IPS DF 4.7 (cell line): ENCODE measurements around the gene ADAP2.
"Not testable (repeated sequence)": the region's sequence is repeated elsewhere in the genome, so short reads cannot be mapped to it uniquely, and the experiment has no call there.

Experiments used
- DNase-seq: peaks from one replicate; pipeline ENCODE4 v3.0.0-alpha.2; 2013; ENCODE audit warnings: low spot score; ENCODE audit errors: extremely low read depth

Gene ADAP2

GRCh38 chr17:30929861-30930260 lies 8.1 kb downstream of the ADAP2 start:
- not testable (repeated sequence) for DNase-seq

GRCh38 chr17:30930495-30930894 lies 8.8 kb downstream of the ADAP2 start:
- no peak for DNase-seq

- not testable (repeated sequence) for DNase-seq
These were observed 9.8 kb downstream of the ADAP2 start for GRCh38 chr17:30931582-30931981.

GRCh38 chr17:30933966-30934365 lies 12.2 kb downstream of the ADAP2 start:
- no peak for DNase-seq

- DNase-seq, result no peak
These were observed 17.4 kb downstream of the ADAP2 start for GRCh38 chr17:30939051-30939689.

- no peak for DNase-seq
These were observed 20.7 kb downstream of the ADAP2 start for GRCh38 chr17:30942308-30943079.

- no peak for DNase-seq
These were observed 26.1 kb downstream of the ADAP2 start for GRCh38 chr17:30947796-30948195.

- DNase-seq, result no peak
These were observed 28.4 kb downstream of the ADAP2 start for GRCh38 chr17:30950189-30950588.

- DNase-seq, result no peak
These were observed 29.1 kb downstream of the ADAP2 start for GRCh38 chr17:30950669-30951399.

- no peak for DNase-seq
These were observed 31.1 kb downstream of the ADAP2 start for GRCh38 chr17:30952638-30953393.

GRCh38 chr17:30954046-30954830 lies 32.5 kb downstream of the ADAP2 start:
- no peak for DNase-seq

GRCh38 chr17:30956764-30957374 lies 35.1 kb downstream of the ADAP2 start:
- no peak for DNase-seq

GRCh38 chr17:30957741-30958140 lies 36.0 kb downstream of the ADAP2 start:
- DNase-seq, result no peak

- DNase-seq, result no peak
These were observed 36.4 kb downstream of the ADAP2 start for GRCh38 chr17:30958187-30958586.

GRCh38 chr17:30961209-30962188 lies 39.8 kb downstream of the ADAP2 start:
- no peak for DNase-seq

- not testable (repeated sequence) for DNase-seq
These were observed 42.6 kb downstream of the ADAP2 start for GRCh38 chr17:30964312-30964711.

- DNase-seq, result no peak
These were observed 43.1 kb downstream of the ADAP2 start for GRCh38 chr17:30964876-30965275.

- no peak for DNase-seq
These were observed 43.9 kb downstream of the ADAP2 start for GRCh38 chr17:30965686-30966085.

GRCh38 chr17:30967911-30968310 lies 46.2 kb downstream of the ADAP2 start:
- not testable (repeated sequence) for DNase-seq
